ENCODE data around the gene STX16. TPM values are rescaled to one million over a fixed set of nuclear protein-coding genes. Genes with fewer than 3 reads are reported as not detected.

The STX16 gene
- total and polyA plus RNA-seq, 9 of the 15 experiments (the other 6 are each of a cell fraction or from before 2014, with no cell fraction given): 4.4 to 43.5 (median 14.7) TPM

- H2AFZ ChIP-seq (ENCODE audit: low read depth, low read length): no peak overlapping the region
- no peaks in the 10 kb centered on the region for H3K9me3 ChIP-seq (replicated peaks; ENCODE audit: control insufficient read depth, insufficient read depth, low read depth, low read length)
- no peak overlapping the region for H3K4me3 ChIP-seq
- no peaks in the 10 kb centered on the region; the same call in 1 of the 2 replicates for H4K20me1 ChIP-seq (replicated peaks; ENCODE audit: control insufficient read depth, insufficient read depth, low read length)
- no peak for ATAC-seq
- H3K9ac ChIP-seq (ENCODE audit: insufficient read depth in 1 of 2, low read depth in 2 of 2, low read length in 2 of 2): no peak overlapping the region
- no TSS peak for BruUV-seq (replicated peaks)
- H3K27ac ChIP-seq (ENCODE audit: extremely low read depth, low read depth, low read length): no peak overlapping the region
- DNase-seq (ENCODE audit: extremely low read depth in 1 of 4, low spot score in 3 of 4): no peak
- no peaks in the 10 kb centered on the region for H3K79me2 ChIP-seq (ENCODE audit: control insufficient read depth, insufficient read depth, low read length)
- H3K4me2 ChIP-seq (ENCODE audit: insufficient read depth, low read length): no peak overlapping the region
- WGBS (ENCODE audit: insufficient coverage, low coverage, missing lambda C conversion rate): 14% methylated on average over 1 of the region's 2 CpGs
- H3K4me1 ChIP-seq (replicated peaks in 1 of 2; ENCODE audit: control insufficient read depth in 2 of 2, insufficient read depth in 2 of 2, low read length in 2 of 2): peaks cover 0 to 3% of the 10 kb centered on the region in 2 experiments; a peak in 1 of 5 replicates
- in situ Hi-C loops (cut with MboI) (no loop called here), intact Hi-C loops (cut with micrococcal nuclease) (no loop called here)
- POLR2A ChIA-PET: interaction anchor here (1.0 kb wide), 1 partner anchor 13 kb away, joined by 5 read pairs; no protein-coding TSS in a partner anchor
- no peaks in the 10 kb centered on the region for H3K36me3 ChIP-seq (ENCODE audit: control insufficient read depth, insufficient read depth, low read length)
- CTCF ChIA-PET (ENCODE audit: low intra/inter-chr PET ratio): no interaction called here
- H3K27me3 ChIP-seq (ENCODE audit: control insufficient read depth in 2 of 2, insufficient read depth in 2 of 2, low read length in 2 of 2): peaks cover 53% of the 10 kb centered on the region in 2 experiments
- FAIRE-seq: no peak
- H3K9me1 ChIP-seq (ENCODE audit: control insufficient read depth, insufficient read depth, low read length): no peaks in the 10 kb centered on the region
- TF ChIP-seq ZNF311 (CRISPR knock-in tag; IDR thresholded peaks at IDR 0.05) (no peak), SREBF1 (IDR thresholded peaks at IDR 0.05; ENCODE audit: borderline replicate concordance, low read depth, low read length) (no peak), ATF4 (CRISPR knock-in tag; IDR thresholded peaks at IDR 0.05) (no peak), XRCC3 (IDR thresholded peaks at IDR 0.05) (no peak), ZBTB11 (CRISPR knock-in tag; IDR thresholded peaks at IDR 0.05) (no peak), FIP1L1 (IDR thresholded peaks at IDR 0.05; ENCODE audit: low read depth, low read length, poor library complexity, severe bottlenecking) (no peak), TAF15 (IDR thresholded peaks at IDR 0.05; ENCODE audit: low read depth, low read length) (no peak), XRCC5 (IDR thresholded peaks at IDR 0.05; ENCODE audit: low read depth, low read length) (no peak), NR1H2 (CRISPR knock-in tag; IDR thresholded peaks at IDR 0.05) (no peak), SRSF9 (IDR thresholded peaks at IDR 0.05; ENCODE audit: borderline replicate concordance, low read depth, low read length) (no peak), ZNF584 (CRISPR knock-in tag; IDR thresholded peaks at IDR 0.05; ENCODE audit: low read depth) (no peak), PRDM10 (IDR thresholded peaks at IDR 0.05; ENCODE audit: partially characterized antibody) (no peak), NBN (IDR thresholded peaks at IDR 0.05; ENCODE audit: low read depth) (no peak)
Measured at GRCh38 chr20:58603721-58604120, 47.4 kb upstream of the STX16 start.
